ENCODE measurements around the gene KDM1B. TPM values are rescaled to one million over a fixed set of nuclear protein-coding genes. Genes with fewer than 3 reads are reported as not detected.

Gene KDM1B
- total and polyA plus RNA-seq, 2 donors (not counting 3 experiments of a cell fraction or from before 2014, with no cell fraction given) = 3.0 to 10.8 TPM

GRCh38 chr6:18263418-18264218 lies 108.4 kb downstream of the KDM1B start:
- TF ChIP-seq MAX (IDR thresholded peaks at IDR 0.05; ENCODE audit: insufficient read depth, insufficient read length) (no peak), POLR2A (IDR thresholded peaks at IDR 0.05; ENCODE audit: low read depth, low read length) (no peak), POLR2AphosphoS5 (IDR thresholded peaks at IDR 0.05; ENCODE audit: insufficient read depth, low read depth, low read length) (no peak), GATA2 (IDR thresholded peaks at IDR 0.05; ENCODE audit: insufficient read depth, insufficient read length, low read depth, low read length) (no peak), EZH2 (IDR thresholded peaks at IDR 0.05; ENCODE audit: borderline replicate concordance, low read depth, low read length, severe bottlenecking) (no peak), MYC (IDR thresholded peaks at IDR 0.05; ENCODE audit: low read depth, low read length) (no peak), JUN (IDR thresholded peaks at IDR 0.05; ENCODE audit: borderline replicate concordance, insufficient read depth, insufficient read length, low read depth) (no peak), FOS (IDR thresholded peaks at IDR 0.05; ENCODE audit: borderline replicate concordance, insufficient read depth, low read length) (no peak)
- TF ChIP-seq, protein P1, sequence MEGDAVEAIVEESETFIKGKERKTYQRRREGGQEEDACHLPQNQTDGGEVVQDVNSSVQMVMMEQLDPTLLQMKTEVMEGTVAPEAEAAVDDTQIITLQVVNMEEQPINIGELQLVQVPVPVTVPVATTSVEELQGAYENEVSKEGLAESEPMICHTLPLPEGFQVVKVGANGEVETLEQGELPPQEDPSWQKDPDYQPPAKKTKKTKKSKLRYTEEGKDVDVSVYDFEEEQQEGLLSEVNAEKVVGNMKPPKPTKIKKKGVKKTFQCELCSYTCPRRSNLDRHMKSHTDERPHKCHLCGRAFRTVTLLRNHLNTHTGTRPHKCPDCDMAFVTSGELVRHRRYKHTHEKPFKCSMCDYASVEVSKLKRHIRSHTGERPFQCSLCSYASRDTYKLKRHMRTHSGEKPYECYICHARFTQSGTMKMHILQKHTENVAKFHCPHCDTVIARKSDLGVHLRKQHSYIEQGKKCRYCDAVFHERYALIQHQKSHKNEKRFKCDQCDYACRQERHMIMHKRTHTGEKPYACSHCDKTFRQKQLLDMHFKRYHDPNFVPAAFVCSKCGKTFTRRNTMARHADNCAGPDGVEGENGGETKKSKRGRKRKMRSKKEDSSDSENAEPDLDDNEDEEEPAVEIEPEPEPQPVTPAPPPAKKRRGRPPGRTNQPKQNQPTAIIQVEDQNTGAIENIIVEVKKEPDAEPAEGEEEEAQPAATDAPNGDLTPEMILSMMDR (IDR thresholded peaks at IDR 0.05; ENCODE audit: extremely low read depth in 1 of 2, insufficient read depth in 1 of 2, low read depth in 1 of 2, low read length in 2 of 2) = no peak
- peaks cover 32% of the 10 kb centered on the region for H3K4me1 ChIP-seq (ENCODE audit: control insufficient read depth, extremely low read depth, insufficient read depth, low read length)
- peak overlapping the region; percentile 74 for H3K4me2 ChIP-seq (ENCODE audit: insufficient read depth, low read length)
- peak overlapping the region; percentile 90 for H3K9ac ChIP-seq (replicated peaks; ENCODE audit: extremely low read depth, insufficient read depth, low read length)
- peak overlapping the region; percentile 93 for H3K27ac ChIP-seq (ENCODE audit: insufficient read depth, low read depth, low read length)
- peak overlapping the region; percentile 62 for H2AFZ ChIP-seq (ENCODE audit: low read depth, low read length)
- dilution Hi-C loops (cut with MboI; ENCODE audit: extremely low pct_ligation_motif_present, low sequenced_read_pairs) (no loop called here), intact Hi-C loops (cut with micrococcal nuclease) (loop anchor here (1.0 to 5.0 kb wide), 6 partner anchors 61 to 276 kb away; partner anchors contain the start of genes KDM1B, KIF13A, RNF144B and TPMT)
- CTCF ChIA-PET = interaction anchor here (0.6 to 1.1 kb wide), 6 partner anchors 10 to 240 kb away, joined by 3 to 6 read pairs (median 3); no protein-coding TSS in a partner anchor
- H3K27me3 ChIP-seq (ENCODE audit: control insufficient read depth in 2 of 2, insufficient read depth in 2 of 2, low read length in 2 of 2) = peaks cover 6 to 7% of the 10 kb centered on the region in 2 experiments
- POLR2A ChIA-PET = interaction anchor here (0.6 kb wide), 1 partner anchor 63 kb away, joined by 4 read pairs; no protein-coding TSS in a partner anchor
- H3K36me3 ChIP-seq (ENCODE audit: control insufficient read depth in 2 of 2, extremely low read depth in 1 of 2, insufficient read depth in 2 of 2, low read length in 2 of 2) = peaks cover 0 to 3% of the 10 kb centered on the region in 2 experiments
- peak; percentile 26 for FAIRE-seq
- H4K20me1 ChIP-seq (replicated peaks; ENCODE audit: control insufficient read depth, extremely low read depth, insufficient read depth, low read length) = peaks cover 4% of the 10 kb centered on the region
- H3K9me3 ChIP-seq (replicated peaks; ENCODE audit: control insufficient read depth, insufficient read depth, low read length) = no peaks in the 10 kb centered on the region
- peaks cover 54% of the 10 kb centered on the region for H3K79me2 ChIP-seq (ENCODE audit: control insufficient read depth, insufficient read depth, low read length)
- no peaks in the 10 kb centered on the region for H3K9me1 ChIP-seq (replicated peaks; ENCODE audit: control insufficient read depth, extremely low read depth, insufficient read depth, low read length)
- TSS peak; percentile 57 for BruUV-seq (replicated peaks)
- DNase-seq (ENCODE audit: low read depth, low spot score) = no peak
- peak overlapping the region; percentile 63 to 94 (median 90) for H3K4me3 ChIP-seq (replicated peaks in 1 of 3; ENCODE audit: insufficient read depth in 1 of 3, low read depth in 1 of 3, low read length in 3 of 3)
